HUDEP-2 (cell line): ENCODE data around the gene ATM.
"Not testable (repeated sequence)": the region's sequence is repeated elsewhere in the genome, so short reads cannot be mapped to it uniquely, and the experiment has no call there.

Experiments used
- DNase-seq, 76 experiments: peaks; one replicate each; lab custom pipeline; 2025; ENCODE audit not compliant: unreplicated experiment in 76 of 76; lab: John Stamatoyannopoulos, UW

ATM gene

DNA sequence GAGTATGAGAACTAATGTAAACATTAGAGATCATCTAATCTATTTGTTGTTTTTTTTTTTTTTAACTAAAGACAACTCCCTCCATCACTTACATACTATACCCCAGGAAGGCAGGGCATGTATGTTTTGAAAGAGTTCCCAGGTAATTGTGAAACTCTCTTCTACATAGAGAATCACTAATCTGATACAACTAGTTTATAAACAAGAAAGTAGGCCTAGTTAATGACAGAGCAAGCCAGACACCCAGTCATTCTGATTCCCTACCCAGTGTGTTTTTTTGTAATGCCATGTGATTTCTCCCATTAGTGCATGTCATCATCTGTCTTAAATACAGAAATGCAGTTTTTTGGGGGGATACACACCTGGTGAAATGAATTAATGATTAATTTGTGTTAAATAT lies 123.6 kb downstream of the ATM start:
- no peak for DNase-seq

DNA sequence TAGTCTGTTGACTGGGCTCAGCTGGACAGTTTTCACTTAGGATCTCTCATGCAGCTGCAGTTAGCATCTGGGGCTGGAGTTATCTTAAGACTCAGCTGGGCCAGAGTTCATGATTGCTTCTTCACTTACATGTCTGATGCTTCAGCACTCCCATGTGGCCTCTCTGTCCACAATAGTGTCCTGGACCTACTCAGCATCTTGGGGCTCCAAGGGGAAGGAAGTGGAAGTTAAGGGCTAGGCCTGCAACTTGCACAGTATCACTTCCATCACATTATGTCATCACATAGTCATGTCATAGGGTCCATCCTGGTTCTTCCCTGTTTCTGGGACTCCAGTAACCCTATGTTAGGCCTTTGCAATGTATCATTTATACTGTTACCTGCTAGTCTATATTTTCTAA lies 128.6 kb downstream of the ATM start:
- DNase-seq = no peak

DNA sequence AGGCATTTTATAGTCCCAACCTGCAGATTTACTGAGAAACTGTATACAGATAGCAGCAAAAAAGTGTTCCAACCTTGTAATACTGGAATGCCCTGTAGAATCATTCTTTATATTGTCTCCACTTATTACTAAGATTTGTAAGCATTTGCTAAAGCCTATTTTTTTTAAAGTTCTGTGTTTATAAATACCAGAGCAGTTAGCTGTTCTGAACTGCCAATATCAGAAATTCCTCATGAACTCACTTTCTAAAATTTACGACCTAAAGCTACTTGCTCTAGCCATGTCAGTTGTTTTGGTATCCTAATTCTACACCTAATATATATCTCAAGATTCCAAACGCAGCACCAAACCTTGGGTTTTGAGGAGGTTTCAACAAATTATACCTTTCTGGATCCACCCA lies 141.3 kb downstream of the ATM start:
- DNase-seq = no peak

DNA sequence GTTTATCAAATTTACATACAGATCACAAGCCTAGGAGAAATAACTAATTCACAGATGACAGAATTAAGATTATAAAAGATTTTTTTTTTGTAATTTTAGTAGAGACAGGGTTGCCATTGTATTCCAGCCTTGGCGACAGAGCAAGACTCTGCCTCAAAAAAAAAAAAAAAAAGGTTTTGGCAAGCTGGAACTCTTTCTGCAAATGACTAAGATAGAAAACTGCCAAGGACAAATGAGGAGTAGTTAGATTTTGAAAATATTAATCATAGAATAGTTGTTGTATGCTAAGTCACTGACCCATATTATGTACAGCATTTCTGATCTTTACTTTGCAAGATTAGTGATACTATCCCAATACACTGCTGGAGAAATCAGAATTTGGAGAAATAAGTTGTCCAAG lies 145.3 kb downstream of the ATM start:
- DNase-seq = no peak

DNA sequence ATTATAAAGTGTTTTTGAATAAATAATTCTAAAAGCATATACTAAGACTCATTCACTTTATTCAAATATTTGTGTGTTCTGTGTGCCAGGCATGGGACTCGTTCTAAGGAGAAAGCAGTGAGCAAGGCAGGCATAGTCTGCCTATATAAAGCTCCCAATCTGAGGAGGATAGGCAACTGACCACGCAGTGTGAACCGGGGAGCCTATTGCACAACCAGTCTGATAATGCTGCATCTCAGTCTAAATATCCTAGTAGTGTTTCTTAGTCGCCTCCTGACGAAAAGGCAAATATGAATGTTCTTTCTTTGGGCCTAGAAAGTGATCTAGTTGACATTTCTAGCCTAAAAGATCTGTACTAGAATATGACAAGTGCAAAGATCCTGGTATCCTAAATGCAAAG lies 146.2 kb downstream of the ATM start:
- peak in 1 of 76 experiments; percentile 1 for DNase-seq

DNA sequence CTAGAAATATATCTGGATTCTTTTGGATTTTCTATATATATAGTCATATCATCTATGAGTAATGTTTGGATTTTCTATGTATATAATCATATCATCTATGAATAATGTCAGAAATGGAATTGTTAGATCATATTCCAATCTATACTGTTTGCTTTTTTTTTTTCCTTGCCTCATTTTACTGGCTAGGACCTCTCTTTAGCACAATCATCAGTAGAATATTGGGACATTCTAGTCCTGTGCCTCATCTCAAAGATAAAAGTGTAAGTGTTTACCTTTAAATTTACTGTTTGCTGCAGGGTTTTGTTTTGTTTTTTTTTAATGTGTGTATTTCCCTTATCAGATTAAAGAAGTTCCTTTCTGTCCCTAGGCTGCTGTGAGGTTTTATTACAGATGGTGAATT lies 147.4 kb downstream of the ATM start:
- DNase-seq = no peak

DNA sequence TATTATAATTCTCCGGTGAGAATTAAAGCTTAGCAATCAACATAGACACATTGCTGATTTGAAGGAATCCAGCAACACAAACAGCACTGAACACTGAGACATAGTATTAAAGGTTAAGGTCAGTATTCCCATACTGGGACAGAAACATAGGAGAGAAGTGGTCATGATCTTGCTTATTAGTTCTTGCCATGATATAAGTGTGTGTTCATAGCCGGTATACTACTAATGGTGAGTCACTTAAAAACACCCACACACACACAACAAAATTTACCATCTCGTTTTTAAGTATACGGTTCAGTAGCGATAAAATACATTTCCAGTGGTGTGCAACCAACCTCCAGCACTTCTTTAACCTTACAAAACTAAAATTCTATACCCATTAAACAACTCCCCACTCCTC lies 148.1 kb downstream of the ATM start:
- no peak for DNase-seq

DNA sequence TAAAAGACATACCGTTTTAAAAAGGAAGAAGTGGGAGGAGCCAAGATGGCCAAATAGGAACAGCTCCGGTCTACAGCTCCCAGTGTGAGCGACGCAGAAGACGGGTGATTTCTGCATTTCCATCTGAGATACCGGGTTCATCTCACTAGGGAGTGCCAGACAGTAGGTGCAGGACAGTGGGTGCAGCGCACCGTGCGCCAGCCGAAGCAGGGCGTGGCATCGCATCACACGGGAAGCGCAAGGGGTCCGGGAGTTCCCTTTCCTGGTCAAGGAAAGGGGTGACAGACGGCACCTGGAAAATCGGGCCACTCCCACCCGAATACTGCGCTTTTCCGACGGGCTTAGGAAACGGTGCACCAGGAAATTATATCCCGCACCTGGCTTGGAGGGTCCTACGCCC lies 150.6 kb downstream of the ATM start:
- DNase-seq = not testable (repeated sequence)

DNA sequence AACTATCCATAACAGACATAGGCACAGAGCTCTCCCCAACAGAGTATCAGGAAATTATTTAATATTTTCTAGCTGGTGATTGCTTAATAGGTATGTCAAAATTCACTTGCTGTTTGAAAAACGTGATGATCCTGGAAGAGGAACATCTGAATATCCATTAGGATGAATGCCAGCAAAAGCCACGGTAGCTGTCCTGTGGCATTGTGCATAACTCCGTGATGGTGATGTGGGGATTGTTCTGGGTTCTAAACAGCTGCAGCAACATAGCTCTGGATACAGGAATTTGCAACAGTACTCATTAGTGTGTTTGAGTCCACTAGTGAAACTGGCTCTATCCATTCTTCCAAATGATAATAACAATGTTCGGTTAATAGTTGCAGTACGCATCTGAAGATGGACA lies 165.7 kb downstream of the ATM start:
- no peak for DNase-seq

DNA sequence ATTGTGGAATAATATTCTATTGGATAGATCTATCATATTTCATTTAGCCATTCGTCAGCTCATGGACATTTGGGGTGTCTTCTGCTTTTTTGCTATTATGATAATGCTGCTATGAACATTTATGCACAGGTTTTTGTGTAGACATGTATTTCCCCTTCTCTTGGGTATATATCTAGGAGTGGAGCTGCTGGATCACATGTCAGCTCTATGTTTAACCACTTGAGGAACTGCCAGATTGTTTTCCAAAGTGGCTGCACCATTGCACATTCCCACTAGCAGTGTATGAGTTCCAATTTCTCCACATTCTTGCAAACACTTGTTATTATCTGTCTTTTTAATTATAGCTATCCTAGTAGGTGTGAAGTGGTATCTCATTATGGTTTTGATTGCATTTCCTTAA lies 169.5 kb downstream of the ATM start:
- no peak for DNase-seq

DNA sequence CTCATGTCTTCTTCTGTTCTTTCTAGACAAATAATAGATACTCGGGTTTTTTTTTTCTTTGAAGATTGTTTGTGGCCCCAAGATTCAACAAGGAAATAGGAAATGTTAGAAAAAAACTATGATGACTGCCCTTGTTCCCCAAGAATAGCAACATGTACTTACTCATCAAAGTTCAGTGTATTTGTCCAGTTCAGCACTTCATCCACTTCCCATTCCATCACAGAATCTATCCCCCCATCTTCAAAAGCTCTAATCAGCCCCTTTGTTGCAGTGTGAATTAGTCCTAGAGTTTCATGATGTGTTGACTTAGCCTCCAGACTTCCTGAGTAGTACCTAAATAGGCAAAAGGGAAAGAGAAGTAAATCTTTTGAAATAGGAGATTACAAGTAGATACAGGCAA lies 170.2 kb downstream of the ATM start:
- DNase-seq = no peak

DNA sequence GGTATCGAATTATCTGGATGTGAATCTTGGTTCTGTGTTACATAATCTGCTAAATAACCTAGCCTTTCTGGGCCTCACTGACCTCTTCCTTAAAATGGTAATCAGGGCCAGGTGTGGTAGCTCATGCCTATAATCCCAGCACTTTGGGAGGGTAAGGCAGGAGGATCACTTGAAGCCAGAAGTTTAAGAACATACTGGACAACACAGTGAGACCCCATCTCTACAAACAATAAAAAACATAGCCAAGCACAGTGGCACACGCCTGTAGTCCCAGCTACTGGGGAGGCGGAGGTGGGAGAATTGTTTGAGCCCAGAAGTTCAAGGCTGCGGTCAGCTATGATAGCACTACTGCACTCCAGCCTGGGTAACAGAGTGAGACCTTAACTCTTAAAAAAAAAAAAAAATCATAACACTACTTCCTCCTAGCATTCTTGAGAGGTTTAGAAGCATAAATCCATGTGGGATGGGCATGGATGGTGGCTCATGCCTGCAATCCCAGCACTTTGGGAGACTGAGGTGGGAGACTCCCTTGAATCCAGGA lies 171.9 kb downstream of the ATM start:
- peak in 1 of 76 experiments; percentile 15 for DNase-seq

DNA sequence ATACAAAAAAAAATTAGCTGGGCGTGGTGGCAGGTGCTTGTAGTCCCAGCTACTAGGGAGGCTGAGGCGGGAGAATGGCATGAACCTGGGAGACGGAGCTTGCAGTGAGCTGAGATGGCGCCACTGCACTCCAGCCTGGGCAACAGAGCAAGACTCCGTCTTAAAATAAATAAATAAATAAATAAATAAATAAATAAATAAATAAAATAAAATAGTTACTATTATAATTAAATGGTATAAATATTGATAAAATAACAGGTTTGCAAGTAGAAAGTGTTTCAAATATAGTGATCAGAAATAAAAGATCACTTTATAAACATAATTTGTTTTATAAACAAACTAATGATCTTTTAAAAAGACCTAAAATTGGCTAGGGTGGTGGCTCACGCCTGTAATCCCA lies 173.8 kb downstream of the ATM start:
- DNase-seq = not testable (repeated sequence)

DNA sequence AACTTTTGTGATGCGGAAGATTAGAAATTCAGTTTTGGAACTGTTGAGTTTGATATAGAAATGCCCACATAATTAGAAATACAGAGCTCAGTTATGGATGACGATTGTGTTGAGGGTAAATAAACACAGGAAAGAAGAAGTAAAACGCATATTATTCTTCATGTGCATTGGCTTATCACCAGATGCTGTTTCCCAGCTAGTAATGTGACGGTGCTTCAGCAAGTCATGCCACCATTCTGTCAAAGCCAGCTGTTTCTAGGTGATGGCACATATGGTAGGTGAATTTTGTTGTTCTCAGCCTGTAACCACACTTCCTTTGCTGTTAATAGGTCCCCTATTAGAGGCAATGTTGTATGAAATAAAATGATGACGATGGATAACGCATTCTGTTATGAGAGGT lies 175.6 kb downstream of the ATM start:
- no peak for DNase-seq

DNA sequence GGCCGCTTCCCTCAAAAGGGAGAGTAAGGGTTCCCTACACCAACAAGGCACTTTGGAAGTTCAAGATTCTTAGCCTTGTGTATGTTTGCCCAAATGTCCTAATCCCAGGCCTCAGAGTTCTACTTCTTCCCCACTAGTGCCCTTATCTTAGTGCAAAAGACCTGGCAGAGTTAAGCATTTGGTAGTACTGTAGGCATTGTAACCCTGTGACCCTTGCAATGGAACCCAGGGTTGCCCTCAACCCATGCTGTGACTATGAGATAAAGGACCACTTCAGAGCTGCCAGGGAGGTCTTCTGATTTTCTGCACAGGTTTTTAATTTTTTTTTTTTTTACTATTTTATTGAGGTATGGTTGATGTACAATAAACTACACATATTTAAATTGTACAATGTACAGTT lies 179.4 kb downstream of the ATM start:
- DNase-seq = no peak

DNA sequence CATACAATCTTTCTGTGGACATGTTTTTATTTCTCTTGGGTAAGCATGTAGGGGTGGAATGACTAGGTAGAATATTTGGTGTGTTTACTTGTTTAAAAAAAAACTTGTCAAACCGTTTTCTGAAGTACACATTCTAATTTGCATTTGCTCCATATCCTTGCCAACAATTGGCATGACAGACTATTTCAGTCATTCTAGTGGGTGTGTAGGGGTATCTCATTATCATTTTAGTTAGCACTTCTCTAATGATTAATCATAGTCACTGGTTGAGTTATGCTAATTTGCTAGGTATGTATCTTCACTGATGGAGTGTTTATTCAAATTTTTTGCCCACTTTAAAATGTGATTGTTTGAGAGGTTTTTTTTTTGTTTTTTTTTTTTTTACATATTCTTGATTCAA lies 180.2 kb downstream of the ATM start:
- DNase-seq = no peak

DNA sequence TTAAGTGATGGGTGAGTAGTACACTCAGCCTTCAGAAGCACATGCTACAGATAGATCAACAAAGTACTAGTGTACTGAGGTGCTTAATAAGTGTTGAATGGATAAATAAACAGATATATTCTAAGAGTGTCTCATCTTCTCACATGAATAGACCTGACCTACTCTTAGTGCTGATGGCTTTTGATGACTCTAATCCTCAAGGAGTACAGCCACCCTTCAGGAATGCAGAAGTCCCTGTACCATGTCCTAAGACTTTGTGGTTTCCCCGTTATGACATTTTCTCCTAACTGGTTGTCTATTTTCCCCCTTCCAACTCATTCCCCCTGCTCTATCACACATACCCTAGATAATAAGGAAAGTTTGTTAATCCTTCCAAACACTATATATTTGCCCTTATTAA lies 182.8 kb downstream of the ATM start:
- DNase-seq = no peak

DNA sequence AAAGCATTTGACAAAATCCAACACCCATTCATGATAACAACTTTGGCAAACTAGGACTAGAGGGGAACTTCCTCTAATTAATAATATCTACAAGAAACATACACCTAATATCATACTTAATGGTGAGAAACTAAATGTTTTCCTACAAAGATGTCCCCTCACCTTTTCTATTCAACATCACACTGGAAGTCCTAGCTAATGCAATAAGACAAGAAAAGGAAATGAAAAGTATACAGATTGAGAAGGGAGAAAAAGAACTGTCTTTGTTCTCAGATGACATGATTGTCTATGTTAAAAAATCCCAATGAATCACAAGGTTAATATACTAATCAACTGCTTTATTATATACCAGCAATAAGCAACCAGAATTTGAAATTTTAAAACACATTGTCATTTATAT lies 192.1 kb downstream of the ATM start:
- DNase-seq = no peak

DNA sequence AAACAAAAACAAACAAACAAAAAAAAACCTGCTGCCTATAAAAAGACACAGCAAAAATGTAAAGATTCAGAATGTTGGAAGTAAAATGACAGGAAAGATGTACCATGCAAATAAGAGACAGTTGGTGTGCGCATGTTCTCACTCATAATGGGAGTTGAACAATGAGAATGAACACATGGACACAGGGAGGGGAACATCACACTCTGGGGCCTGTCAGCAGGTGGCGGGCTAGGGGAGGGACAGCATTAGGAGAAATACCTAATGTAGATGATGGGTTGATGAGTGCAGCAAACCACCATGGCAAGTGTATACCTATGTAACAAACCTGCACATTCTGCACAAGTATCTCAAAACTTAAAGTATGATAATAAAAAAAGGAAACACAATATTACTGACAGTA lies 194.7 kb downstream of the ATM start:
- peak in 33 of 76 experiments; percentile 0 to 36 (median 11) for DNase-seq
